Islet of Langerhans (tissue), 1 donor: ENCODE measurements around the gene IL31RA.
"Not testable (repeated sequence)": the region's sequence is repeated elsewhere in the genome, so short reads cannot be mapped to it uniquely, and the experiment has no call there.

Source experiments
- FAIRE-seq: peaks from one replicate; lab custom pipeline; 2011; peaks lifted over from hg19 to GRCh38; lab: Jason Lieb, UNC

IL31RA gene

GRCh38 chr5:55850839-55851674, at the start of gene IL31RA:
IL31RA (plus strand) TSS chr5:55851357; CDS start chr5:55851571, 214 bp downstream.
- no peak for FAIRE-seq

GRCh38 chr5:55808814-55809213, 42.3 kb upstream of the IL31RA start:
- not testable (repeated sequence) for FAIRE-seq

- not testable (repeated sequence) for FAIRE-seq
Measured at GRCh38 chr5:55815939-55816338, 35.2 kb upstream of the IL31RA start.

GRCh38 chr5:55816342-55816741, 34.8 kb upstream of the IL31RA start:
- no peak for FAIRE-seq

GRCh38 chr5:55817030-55817429, 34.1 kb upstream of the IL31RA start:
- no peak for FAIRE-seq

GRCh38 chr5:55820488-55820887, 30.7 kb upstream of the IL31RA start:
- FAIRE-seq, result no peak

GRCh38 chr5:55821731-55822512, 29.2 kb upstream of the IL31RA start:
- FAIRE-seq, result no peak

- FAIRE-seq, result no peak
Measured at GRCh38 chr5:55823151-55823796, 27.9 kb upstream of the IL31RA start.

- FAIRE-seq, result no peak
Measured at GRCh38 chr5:55829956-55830355, 21.2 kb upstream of the IL31RA start.

GRCh38 chr5:55832446-55832845, 18.7 kb upstream of the IL31RA start:
- FAIRE-seq, result no peak

- no peak for FAIRE-seq
Measured at GRCh38 chr5:55836191-55836590, 15.0 kb upstream of the IL31RA start.

GRCh38 chr5:55841976-55842375, 9.2 kb upstream of the IL31RA start:
- no peak for FAIRE-seq

- no peak for FAIRE-seq
Measured at GRCh38 chr5:55847837-55848236, 3.3 kb upstream of the IL31RA start.

- no peak for FAIRE-seq
Measured at GRCh38 chr5:55848783-55849182, 2.4 kb upstream of the IL31RA start.

GRCh38 chr5:55851675-55851979, 470 bp downstream of the IL31RA start:
- FAIRE-seq, result no peak

- no peak for FAIRE-seq
Measured at GRCh38 chr5:55852503-55852902, 1.3 kb downstream of the IL31RA start.

- no peak for FAIRE-seq
Measured at GRCh38 chr5:55853041-55853670, 2.0 kb downstream of the IL31RA start.

- no peak for FAIRE-seq
Measured at GRCh38 chr5:55853818-55854217, 2.7 kb downstream of the IL31RA start.

- FAIRE-seq, result no peak
Measured at GRCh38 chr5:55855509-55855908, 4.4 kb downstream of the IL31RA start.

GRCh38 chr5:55856516-55857246, 5.5 kb downstream of the IL31RA start:
- FAIRE-seq, result no peak

- no peak for FAIRE-seq
Measured at GRCh38 chr5:55857247-55857640, 6.1 kb downstream of the IL31RA start.

GRCh38 chr5:55858104-55858503, 6.9 kb downstream of the IL31RA start:
- no peak for FAIRE-seq
